ENCODE measurements around the gene MVB12B.

Gene MVB12B

DNA sequence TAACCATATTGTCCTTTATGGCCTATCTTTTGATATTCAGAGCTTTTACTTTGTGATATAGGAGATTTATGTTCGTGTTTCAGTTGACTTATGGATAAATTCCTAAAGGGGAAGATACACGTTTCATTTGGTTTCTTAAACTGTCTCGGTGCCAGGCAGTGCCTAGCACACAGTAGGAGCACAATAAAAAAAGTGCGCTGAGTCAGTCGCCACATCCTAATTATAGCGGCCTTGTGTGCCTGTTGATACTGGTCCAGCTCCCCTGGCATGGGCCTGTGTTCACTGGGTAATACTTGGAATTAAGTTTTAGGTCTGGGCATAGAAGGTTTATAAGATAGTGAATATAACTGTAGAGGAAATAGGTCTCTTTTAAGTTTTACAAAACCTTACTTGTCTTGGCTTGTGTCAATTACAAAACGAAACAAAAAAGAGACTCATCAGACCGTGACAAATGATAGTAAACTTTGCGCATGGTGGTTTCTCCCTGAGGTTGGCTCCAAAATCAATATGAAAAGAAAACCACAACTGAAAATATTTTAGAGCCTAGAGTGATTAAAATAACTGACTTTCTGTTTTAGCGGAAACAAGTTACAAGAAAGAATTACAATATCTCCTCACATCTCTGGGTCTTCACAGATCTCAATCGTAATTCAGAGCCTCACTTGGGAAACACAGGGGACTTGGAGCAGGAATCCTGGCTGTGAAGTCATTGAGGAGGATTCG is 84.8 kb downstream of the MVB12B start:
- no peak for DNase-seq

- no peak for DNase-seq
Observed at GRCh38 chr9:126411948-126412284, 85.3 kb downstream of the MVB12B start.

GRCh38 chr9:126412905-126413304 is 86.3 kb downstream of the MVB12B start:
- DNase-seq, result no peak

DNA sequence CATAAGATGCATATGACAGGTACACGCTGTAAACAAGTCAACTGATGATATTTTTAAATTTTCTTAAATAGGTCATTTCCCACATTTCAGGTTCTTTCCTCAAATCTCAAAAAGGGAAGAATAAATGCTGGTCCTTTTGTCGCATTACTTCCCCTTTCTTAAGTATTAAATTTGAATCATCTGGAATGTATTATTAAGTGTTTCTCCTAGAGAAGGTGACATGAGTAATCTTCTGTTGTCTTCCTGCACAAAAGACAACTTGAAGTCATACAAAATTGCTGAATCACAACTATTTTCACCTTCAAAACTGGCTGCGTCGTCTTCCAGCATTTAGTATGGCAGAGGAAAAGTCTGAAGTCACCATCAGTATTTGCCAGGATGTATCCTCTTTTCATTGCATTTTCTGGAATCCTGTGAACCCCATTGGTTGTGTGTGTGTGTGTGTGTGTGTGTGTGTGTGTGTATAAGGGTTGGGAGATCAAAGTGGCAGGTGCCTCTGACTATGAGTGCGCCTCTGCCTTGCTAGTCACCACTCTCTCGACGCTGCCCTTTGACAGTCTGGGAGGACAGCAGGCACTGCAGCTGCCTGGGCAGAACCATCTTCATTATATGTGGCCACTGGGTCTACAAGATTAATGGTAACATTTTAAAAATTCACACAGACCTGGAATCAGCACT is 86.9 kb downstream of the MVB12B start:
- no peak for DNase-seq

- no peak for DNase-seq
Observed at GRCh38 chr9:126415741-126416370, 89.2 kb downstream of the MVB12B start.

DNA sequence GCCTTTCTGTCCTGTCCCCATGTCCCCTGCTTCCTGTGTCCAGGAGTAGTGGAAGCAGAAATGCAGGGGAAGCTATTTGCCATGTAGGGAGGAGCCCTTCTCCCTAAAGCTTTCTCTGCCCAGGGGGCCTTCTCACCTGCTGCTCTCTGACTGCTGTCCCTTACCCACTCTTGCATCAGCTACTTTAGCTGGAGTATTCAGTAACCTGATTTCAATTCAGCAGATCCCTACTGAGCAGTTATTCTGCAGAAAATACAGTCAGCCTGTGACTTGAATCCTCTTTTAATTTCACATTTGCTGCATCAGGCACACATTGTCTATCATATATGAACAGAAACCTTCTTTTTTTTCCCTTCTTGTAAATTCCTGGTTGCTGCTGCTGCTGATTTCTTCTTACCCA is 90.4 kb downstream of the MVB12B start:
- DNase-seq, result peak; percentile 41

DNA sequence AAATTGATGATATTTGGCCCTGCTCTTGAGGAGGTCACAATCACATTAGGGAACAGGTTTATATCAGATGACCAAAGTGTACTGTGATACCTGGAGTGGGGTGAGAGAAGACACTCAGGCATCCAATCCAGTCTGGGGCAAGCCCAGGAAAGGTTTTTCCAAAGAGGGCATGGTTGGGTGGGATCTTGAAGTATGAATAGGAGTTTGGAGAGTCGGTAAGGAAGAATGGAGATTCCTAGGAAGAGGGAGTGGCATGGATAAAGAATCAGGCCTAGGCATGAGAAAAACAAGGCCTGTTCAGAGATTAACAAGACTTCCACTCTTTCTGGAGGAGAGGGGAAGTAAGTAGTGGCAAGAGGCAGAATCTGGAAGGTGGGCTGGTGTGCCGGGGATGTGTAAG is 91.1 kb downstream of the MVB12B start:
- no peak for DNase-seq

- DNase-seq, result no peak
Observed at GRCh38 chr9:126418608-126419007, 92.0 kb downstream of the MVB12B start.

DNA sequence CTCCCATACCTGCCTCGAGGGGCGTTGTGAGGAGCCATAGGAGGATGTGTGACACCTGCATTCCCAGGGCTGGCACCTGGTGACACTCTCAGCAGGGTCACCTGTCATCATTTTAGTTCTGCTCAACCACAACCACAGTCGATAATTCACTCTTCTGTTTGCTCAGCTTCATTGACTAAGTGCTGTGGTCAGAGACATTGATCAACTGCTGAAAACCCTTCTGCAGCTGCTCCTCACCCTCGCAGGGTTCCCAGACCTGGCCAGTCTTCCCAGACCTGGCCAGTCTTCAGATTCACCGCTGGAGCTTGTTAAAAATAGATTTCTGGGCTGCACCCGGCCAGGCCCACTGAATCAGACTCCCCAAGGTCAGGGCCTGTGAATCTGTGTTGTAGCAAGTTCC is 92.8 kb downstream of the MVB12B start:
- DNase-seq, result peak; percentile 22

DNA sequence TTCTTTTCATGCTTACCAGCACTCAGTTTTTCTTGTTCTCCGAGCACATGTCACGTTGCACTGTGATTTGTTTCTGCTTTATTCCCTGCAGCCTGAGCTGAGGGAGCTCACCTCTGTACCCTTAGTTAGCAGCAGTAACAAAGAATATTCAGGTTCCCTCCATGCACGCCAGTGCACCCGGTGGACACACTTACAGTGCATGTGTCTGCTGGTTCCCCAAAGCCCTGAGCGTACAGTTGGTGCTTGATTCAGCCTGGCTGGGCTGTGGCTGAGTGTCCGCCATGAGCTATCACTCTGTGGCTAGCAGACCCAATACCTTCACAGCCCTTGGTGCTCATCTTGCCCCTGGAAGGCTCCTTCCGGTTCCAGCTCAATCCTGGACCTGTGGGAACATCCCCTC is 93.5 kb downstream of the MVB12B start:
- no peak for DNase-seq

GRCh38 chr9:126420643-126421564 is 94.3 kb downstream of the MVB12B start:
- peak; percentile 77 for DNase-seq

DNA sequence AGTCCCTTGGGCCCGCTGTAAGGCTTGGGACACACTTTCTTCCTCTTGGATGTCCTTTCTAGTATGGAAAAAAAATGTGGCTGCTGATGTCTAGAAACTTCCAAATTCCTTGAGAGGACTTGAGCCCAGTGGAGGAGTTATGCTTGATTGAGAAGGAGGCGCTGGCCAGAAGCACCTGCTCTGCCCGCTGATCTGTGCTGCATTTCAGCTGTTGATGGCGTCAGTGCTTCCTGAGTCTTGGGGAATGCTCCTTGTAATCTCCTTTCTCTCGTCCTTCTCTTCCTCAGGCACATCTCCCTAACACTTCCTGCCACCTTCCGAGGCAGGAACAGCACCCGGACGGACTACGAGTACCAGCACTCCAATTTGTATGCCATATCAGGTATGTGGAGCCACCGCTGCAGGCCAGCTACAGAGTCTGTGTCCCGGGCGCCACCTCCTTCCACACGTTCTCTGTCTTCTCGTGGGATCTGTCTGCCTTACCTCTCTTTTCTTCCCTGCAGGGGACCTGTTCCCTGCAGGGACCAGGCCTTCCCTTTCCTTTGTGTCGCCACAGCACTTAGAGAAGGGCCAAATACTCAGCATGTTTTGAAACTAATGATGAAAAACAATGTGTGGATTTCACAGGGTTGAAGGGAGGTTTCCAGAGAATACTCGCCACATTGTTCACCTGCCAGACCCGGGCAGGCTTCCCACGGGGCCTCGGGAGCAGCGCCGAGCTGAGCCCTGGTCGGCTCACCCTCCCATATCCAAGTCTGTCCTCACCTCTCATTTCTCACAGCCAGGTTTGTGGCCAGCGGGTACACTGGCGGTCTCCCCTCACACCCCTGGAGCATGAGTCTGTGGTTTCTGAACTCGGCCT is 95.2 kb downstream of the MVB12B start:
- no peak for DNase-seq

GRCh38 chr9:126423142-126423915 is 96.7 kb downstream of the MVB12B start:
- DNase-seq, result peak; percentile 42

- DNase-seq, result no peak
Observed at GRCh38 chr9:126423916-126424185, 97.2 kb downstream of the MVB12B start.

- DNase-seq, result no peak
Observed at GRCh38 chr9:126424511-126424910, 97.9 kb downstream of the MVB12B start.

DNA sequence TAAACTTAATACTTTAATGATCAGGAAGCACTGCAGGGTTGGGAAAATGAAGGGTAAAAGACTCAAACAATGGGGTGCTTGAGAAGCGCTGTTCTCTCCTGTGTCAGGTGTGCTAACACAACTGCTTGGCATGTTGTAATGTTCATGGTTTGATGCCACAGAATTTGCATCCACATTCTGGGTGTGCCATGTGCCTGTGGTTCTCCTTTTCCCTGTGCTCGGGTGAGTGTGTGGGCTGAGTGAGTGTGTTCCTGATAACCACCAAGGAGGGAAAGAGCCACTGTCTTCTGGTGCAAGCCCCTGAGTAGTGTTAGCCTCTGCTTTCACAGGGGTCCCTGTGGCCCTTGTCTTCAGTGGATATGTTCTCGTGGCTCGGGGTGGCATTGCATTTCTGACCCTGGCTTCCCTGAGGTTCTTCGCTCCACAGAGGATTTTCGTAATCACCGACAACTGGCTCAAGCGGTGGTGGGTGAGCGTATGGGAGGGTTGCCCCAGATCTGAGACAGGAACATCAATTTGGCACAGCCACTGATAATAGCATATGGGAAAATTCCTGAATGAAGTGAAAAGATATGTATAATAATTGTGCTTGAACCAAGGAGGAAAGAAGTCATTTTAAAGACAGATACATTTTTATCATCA is 102.0 kb downstream of the MVB12B start:
- no peak for DNase-seq

- DNase-seq, result no peak
Observed at GRCh38 chr9:126429190-126429589, 102.6 kb downstream of the MVB12B start.

- DNase-seq, result no peak
Observed at GRCh38 chr9:126430124-126430523, 103.5 kb downstream of the MVB12B start.

DNA sequence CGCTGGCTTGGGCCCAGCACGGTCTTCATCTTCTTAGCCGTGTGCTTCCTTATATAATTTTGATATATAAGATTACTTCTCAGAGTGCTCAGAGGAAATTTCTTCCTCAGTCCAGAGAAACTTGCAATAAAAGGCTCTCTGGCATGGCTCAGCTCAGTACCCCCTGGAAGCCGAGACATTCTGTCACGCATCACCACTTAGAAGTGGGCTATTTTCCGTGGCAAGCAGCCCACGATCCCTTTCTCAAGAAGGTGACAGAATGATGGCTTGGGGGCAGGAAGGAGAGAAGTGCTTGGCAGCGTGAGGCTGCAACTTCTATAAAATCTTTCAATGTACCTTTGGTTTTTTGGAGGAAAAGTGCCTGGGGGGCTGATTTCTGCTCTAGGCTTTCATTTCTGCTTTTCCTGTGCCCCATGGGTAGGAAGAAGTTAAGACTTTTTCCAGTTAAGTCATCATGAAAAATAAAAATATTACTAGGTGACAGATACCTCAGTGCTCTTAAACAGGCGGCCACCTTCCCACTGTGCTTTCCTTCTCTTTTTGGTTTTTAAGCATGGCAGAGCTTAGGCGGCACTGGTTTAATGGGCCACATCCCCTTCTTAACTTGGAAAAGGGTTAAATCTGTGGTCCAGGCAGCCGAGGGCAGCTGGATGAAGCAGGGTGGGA is 104.6 kb downstream of the MVB12B start:
- no peak for DNase-seq

GRCh38 chr9:126432659-126433058 is 106.0 kb downstream of the MVB12B start:
- no peak for DNase-seq

GRCh38 chr9:126435105-126435504 is 108.5 kb downstream of the MVB12B start:
- DNase-seq, result no peak
